Tibial nerve (tissue), 4 donors: ENCODE measurements around the gene FAM222B.

Experiments
- EP300 ChIP-seq, 2 donors: sonication (generic); formaldehyde crosslinking; IDR thresholded peaks; one replicate each; pipeline ENCODE4 v1.6.1; 2017; ENCODE audit warnings: antibody characterized with exemption in 2 of 2, mild to moderate bottlenecking in 1 of 2
- POLR2A ChIP-seq, 2 donors: fragments of 450-650 bp; IDR thresholded peaks; one replicate each; pipeline ENCODE4 v1.6.1; 2017; ENCODE audit warnings: antibody characterized with exemption in 2 of 2, mild to moderate bottlenecking in 2 of 2, moderate library complexity in 2 of 2
- TF ChIP-seq, protein P1 (sequence below), 5 experiments: fragments of 200-600 bp in 3 of 5; fragments of 450-650 bp in 2 of 5; sonication (generic) in 3 of 5; IDR thresholded peaks; one replicate each; pipeline ENCODE4 v1.5.1; 2016 to 2019; ENCODE audit warnings: antibody characterized with exemption in 5 of 5, mild to moderate bottlenecking in 3 of 5, moderate library complexity in 2 of 5

DNA sequence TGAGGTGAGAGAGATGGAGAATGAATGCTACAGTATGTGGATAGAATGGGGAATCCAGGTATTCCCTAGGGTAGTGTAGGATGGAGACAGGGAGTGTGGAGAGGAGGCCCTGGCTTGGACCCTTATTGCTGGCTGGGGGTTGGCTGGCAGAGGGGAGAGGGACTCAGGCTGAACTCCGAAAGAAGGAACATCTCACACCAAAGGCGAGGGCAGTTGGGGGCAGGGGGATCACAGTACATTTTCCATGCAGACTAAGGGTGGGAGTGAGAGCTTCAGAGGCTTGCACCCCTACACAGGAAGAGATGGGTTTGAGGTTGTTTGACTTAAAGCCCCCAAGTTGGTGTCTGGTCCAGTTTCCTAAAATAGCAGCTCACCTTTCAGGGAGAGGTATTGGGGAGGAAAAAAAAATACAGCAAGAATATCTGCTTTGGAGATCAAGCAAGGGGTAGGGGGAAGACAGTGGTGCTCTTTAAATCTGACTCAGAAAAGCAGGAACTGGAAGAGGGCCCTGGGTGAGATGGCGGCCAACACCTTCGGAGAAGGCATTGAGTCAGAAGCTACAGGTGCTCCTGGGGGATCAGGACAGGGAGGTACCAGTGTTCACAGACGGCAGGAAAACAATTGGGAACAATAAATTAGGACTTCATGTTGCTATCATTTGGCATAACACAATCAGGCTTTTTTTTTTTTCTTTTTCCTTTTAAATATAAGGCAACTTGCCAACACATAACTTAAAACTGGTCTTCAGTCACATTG lies 86.4 kb downstream of the FAM222B start:
- TF ChIP-seq, protein P1, sequence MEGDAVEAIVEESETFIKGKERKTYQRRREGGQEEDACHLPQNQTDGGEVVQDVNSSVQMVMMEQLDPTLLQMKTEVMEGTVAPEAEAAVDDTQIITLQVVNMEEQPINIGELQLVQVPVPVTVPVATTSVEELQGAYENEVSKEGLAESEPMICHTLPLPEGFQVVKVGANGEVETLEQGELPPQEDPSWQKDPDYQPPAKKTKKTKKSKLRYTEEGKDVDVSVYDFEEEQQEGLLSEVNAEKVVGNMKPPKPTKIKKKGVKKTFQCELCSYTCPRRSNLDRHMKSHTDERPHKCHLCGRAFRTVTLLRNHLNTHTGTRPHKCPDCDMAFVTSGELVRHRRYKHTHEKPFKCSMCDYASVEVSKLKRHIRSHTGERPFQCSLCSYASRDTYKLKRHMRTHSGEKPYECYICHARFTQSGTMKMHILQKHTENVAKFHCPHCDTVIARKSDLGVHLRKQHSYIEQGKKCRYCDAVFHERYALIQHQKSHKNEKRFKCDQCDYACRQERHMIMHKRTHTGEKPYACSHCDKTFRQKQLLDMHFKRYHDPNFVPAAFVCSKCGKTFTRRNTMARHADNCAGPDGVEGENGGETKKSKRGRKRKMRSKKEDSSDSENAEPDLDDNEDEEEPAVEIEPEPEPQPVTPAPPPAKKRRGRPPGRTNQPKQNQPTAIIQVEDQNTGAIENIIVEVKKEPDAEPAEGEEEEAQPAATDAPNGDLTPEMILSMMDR (IDR thresholded peaks at IDR 0.05): no peak
- no peak for TF ChIP-seq POLR2A (IDR thresholded peaks at IDR 0.05)
- no peak for TF ChIP-seq EP300 (IDR thresholded peaks at IDR 0.05)
